Colon (tissue), 2 donors: Measurements from ENCODE around the gene EMX1.

Source experiments
- FAIRE-seq: peaks from 2 replicates; lab custom pipeline; 2012; peaks lifted over from hg19 to GRCh38; lab: Jason Lieb, UNC
- donor health status: control.
- donor health status: control.

EMX1 gene

DNA sequence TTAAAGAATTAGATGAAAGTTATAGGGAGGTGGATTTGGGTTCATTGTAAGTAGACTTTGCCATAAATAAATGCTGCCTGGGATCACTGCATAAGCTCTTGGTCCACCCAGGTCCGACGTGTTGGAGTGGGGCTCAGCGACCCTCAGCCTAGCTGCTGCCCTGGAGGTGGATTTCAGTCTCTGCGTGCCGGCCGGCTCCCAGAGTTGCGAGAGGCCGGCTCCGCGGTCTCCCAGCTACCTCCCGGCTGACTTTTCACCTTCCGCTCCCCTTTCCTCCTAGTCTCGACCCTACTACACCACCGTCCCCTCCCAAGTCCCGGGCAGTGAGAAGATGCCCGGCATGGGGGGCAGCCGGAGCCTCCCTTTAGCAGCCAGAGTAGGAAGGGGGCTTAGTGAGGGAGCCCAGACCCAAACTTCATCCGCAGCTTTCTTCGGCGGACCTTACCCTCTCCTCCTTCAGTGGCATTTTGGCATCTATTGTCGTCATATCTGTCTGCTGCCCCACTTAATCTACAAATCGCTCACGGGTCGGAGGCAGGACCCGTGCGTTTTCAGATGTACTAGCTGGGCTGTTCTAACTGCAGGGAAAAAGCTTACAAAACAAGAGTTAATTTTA is 8.1 kb downstream of the EMX1 start:
- no peak for FAIRE-seq

DNA sequence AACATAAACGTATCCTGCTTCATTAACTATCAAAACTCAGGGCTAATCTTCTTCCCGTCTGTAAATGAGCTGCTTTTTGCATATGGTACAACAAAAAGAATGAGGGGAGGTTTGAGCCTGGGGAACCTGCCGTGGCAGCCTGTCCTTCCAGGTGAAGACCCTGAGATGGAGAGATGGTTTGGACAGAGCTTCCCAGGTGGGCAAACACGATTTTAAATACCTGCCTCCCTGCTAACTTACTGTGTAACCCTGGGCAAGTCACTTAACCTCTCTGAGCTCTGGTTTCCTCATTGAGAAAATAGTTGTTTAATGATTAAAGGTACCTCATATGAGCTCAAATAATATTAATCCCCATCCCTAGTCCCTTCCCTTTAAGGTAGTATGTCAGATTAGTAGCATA is 9.0 kb downstream of the EMX1 start:
- no peak for FAIRE-seq

DNA sequence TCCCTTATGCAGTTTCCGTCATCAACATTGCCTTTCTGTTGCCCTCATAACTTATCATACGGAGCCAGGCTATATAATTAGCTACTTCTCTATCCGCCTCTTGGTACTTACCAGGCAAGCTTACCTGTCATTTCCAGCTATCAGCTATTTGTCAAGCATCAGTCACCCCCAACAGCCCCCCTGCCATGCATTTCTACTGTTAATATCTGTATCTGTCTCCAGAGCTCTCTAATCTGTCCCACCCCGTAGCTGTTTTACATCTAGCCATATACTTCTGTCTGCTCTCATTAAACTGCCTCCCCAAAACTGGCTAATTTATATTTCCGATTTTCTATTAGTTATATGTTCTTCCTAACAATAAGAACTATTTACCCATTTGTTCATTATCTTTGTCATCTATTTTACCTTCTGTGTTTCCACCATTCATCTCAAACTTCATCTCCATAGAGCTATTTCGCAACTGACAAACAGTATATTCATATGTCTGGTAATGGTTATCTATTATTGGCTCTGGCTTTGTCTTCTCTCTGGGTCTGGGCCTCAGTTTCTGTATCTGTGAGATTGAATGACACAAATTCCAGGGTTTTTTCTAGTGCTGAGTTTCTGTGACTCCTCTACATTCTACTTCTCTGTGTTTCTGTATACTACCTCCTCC is 9.6 kb downstream of the EMX1 start:
- FAIRE-seq: no peak

DNA sequence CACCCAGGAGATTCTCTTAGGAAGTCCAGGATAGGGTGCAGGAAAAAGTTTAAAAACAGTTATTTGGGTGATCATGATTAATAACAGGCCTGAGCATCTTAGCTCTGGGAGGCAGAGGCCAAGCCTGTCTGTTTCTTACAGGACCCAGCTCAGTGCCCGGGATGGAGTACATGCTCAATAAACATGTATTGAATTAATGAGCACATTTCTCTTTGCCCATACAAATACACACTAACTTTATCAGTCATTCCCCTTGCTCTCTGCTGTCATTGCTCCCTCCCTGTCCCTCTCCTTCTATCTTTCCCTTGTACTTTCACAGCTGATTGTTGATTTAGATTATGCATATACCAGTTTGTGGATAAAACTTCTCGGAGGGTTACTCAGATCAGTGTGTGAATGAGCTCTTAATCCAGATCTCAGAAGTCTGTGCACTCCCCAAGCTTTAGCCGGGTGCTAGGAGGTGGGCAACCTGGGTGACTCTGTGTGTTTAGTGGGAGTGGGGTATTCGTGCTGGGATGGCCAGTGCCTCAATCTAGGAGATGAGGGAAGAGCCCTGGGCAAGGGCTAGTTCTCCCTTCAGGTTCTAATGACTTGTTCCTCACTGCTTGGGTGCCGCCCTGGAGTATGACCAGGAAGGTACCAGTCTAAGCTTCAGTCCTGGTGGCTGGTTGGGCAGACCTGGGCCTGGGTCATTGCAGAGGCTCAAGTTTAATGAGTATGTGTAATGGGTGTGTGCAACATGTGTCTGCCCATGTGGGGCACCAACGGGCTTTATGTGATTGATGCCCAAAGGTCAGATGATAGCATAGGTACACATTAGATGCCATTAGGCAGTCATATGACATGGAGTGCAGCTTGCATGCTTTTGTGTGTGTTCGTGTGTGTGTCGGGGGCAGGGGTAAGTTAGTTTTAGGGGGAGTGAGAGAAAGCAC is 10.6 kb downstream of the EMX1 start:
- FAIRE-seq: no peak

DNA sequence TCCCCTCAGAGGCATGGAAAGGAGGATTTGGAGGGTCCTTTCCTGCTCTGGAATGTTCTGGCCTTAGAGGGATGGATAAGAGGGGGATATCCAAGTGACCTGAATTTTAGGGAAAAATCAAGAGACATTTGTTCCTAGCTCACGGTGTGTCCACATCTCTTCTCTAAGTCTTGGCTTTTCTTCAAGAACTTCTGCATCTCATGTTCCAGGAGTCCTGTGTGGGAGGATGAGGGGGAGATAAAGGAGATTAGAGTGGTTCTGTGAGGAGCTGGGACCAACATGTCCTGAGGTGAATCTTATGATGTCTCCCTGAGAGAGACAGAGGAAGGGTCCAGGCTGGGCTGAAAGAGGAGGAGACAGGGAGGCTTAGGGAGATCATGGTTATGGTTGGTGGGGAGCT is 11.7 kb downstream of the EMX1 start:
- no peak for FAIRE-seq

DNA sequence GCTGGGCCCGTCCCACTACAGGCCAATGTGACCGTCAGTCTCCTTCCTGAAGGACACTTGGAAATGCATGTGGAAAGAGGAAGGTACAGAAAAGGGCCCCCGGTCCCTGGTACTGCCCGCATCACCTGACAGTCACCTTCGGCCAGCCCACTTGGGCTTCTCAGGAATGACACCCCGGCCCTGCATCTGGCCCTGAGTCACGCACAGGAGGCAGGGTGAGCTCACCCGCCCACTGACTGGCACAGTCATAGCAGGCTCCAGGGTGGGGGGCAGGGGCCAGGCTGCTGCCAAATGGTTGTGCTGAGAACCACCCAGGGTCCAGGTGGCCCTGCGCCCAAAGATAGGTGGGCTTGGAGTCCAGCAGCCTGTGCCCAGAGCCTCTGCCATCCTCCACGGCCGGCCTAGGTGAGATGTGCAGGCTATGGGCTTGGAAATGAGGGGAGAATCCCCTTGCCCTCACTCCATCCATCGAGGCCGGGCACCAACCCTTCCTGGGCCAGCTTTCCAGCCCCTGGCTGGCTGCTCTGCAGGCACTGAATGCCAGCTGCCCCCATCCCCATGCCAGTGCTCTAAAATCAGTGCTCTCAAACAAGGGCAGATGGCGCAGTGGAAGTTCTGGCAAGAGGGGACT is 14.1 kb downstream of the EMX1 start:
- FAIRE-seq: no peak

DNA sequence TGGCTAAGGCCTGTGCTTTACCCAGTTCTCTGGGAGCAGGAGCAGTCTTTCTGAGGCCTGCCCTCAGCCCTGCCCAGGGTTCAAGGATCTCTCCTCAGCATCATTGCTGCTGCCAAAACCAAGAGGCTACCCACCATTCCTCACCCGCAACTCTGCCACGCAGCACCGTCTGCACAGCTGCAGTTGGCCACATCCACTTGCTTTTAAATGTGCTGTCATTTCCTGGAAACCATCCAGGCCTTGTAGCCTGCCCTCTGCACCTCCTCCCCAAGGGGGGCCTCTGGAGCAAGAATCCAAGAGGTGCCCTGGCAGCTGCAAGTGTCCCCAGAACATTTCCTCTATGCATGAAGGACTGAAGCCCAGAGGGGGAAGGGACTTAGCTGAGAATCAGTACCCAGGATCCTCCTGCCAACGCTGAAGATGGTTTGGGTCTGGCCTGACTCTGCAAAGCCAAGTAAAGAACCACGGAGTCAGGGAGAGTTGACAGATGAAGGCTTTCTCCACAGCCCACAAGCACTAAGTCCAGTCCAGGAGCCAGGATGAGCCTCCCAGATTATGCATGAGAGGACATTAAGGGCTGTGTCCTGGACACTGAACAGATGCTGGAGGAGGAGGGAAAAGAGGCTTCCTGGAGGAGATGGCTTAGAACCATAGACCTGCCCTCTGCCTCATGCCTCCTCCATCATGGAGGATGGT is 14.9 kb downstream of the EMX1 start:
- FAIRE-seq: no peak

DNA sequence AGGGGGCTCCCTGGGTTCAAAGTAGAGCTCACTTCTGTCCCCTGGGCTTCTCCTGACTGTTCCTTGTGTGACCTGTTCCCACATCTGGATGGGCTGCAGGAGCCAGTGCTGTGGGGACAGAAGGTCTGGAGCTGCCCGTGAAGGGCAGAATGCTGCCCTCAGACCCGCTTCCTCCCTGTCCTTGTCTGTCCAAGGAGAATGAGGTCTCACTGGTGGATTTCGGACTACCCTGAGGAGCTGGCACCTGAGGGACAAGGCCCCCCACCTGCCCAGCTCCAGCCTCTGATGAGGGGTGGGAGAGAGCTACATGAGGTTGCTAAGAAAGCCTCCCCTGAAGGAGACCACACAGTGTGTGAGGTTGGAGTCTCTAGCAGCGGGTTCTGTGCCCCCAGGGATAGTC is 15.5 kb downstream of the EMX1 start:
- no peak for FAIRE-seq

DNA sequence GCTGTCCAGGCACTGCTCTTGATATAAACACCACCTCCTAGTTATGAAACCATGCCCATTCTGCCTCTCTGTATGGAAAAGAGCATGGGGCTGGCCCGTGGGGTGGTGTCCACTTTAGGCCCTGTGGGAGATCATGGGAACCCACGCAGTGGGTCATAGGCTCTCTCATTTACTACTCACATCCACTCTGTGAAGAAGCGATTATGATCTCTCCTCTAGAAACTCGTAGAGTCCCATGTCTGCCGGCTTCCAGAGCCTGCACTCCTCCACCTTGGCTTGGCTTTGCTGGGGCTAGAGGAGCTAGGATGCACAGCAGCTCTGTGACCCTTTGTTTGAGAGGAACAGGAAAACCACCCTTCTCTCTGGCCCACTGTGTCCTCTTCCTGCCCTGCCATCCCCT is 15.9 kb downstream of the EMX1 start:
- FAIRE-seq: no peak

DNA sequence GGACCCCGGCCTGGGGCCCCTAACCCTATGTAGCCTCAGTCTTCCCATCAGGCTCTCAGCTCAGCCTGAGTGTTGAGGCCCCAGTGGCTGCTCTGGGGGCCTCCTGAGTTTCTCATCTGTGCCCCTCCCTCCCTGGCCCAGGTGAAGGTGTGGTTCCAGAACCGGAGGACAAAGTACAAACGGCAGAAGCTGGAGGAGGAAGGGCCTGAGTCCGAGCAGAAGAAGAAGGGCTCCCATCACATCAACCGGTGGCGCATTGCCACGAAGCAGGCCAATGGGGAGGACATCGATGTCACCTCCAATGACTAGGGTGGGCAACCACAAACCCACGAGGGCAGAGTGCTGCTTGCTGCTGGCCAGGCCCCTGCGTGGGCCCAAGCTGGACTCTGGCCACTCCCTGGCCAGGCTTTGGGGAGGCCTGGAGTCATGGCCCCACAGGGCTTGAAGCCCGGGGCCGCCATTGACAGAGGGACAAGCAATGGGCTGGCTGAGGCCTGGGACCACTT is 16.4 kb downstream of the EMX1 start:
- FAIRE-seq: no peak

DNA sequence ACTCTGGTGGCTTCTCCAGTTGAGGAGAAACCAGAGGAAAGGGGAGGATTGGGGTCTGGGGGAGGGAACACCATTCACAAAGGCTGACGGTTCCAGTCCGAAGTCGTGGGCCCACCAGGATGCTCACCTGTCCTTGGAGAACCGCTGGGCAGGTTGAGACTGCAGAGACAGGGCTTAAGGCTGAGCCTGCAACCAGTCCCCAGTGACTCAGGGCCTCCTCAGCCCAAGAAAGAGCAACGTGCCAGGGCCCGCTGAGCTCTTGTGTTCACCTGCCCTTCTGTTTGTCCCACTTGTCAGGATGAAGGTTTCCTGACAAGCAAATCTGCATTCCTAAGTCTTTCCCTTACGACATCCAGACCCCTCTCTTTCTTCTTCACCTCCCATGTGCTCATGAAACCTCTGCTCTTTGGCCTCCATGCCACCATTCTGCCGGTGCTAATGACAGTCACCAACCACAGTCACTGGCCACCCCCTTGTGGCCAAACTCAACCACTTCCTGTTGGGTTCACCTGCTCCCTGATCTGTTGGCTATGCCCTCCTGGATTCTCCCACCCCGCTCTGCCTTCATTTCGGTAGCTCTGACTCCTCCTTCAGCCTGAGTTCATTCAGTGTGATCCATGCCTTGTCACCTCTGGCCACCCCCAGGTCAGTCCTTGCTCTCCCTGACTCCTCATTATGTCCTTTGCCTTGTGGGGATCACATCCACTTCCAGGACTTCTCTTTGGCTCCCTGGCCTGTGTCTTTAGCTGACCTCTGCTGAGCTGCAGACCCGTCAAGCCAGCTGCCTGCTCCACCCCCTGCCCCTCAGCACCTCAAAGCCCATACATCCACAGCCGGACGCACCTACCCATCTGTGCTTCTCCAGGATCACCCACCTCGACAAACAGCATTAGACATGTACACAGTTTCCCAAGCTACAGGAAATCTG is 17.6 kb downstream of the EMX1 start:
- no peak for FAIRE-seq

DNA sequence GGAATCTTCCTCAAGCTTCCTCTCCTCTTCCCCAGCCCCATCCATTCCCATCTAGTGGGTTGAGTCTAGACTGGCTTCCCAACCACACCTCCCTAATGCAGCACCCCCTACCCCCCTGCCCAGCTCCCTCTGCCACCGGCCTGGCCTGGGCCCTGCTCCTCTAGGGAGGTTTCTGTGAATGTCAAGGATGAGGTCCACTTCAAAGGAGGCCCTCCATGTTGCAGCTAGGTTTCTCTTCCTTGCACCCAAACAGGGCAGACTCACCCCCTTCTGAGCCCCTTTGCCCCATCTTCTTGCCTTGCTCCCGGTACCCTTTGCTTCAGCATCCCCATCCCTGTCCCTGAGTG is 18.3 kb downstream of the EMX1 start:
- no peak for FAIRE-seq

DNA sequence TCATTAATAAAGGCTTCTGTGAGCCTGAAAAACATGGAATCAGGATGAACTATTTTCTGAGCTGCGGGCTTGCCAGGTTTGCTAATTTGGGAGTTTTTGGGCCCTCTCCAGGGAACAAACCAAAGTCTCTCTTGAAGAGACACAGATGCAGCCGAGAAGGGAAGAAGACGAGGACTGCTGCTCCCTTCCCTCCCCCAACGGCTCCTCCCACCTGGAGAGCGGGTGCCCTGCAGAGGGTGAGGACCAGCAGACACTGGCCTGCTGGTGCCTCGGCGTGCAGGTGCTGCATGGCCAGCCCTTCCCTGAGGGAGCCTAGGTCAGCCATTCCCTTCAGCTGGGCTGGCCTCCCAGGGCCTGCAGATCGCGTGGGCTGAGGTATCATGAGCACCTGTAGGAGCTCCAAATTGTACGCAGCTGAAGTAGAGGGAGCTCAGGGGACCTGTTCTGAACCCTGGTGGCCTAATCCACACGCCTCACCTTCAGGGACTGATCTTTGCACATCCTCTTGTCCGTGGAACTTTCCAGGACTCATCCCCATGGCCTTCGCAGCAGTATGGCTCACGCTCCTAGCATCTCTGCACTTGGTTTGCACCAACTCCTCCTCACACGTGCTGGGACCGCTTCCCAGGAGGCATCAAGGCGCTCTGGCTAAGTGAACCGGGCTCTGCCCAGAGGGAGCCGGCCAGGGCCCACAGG is 19.5 kb downstream of the EMX1 start:
- no peak for FAIRE-seq

DNA sequence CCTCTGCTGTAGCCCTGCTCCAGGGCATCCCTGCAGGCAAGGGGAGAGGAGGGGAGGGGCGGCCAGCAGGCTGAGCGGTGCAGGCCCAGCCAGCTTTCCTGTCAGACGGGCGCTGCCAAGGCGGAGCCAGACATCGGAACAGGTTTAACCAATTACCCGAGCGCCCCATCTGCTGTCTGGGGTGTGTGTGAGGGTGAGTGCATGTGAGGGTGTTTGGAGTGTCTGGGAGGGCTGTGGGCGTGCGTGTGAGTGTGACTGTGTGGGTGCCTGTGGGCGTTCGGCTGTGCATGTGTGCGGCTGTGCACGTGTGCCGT is 20.0 kb downstream of the EMX1 start:
- no peak for FAIRE-seq

DNA sequence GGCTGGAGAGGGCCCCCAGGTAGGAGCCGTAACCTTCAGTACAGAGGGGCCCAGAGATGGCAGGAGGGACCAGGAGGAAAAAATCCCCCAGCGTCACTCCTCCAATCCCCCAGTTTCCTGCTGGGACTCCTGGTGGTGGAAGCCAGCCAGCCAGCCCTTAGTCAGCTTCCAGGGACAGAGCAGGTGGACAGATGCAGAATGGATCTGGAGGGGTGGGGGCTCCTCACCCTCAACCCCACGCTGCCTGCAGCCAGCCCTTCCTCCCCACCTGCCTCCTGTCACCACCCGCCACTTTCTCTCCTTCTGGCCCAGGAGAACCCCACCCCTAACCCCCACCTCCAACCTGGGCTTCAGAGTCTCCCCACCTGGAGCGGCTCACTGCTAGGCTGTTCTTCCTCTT is 21.1 kb downstream of the EMX1 start:
- no peak for FAIRE-seq

DNA sequence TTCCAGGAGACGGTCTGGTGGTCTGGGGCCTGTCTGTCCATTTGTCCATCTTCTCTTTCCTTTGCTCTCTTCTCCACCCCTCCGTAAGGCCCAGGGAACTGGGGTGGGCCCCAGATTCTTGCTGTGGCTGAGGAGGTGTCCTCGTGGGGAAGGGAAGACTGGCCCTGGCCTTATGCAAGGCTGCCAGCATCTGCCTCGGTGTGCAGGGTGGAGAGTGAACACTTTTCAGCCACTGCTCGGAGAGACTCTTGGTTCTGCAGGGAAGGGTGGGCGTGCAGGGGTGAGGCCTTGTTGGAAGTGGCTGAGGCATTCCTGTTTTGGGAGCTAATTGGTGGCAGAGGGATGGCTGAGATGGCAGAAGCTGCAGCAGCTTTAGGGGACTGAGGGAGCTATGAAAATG is 23.0 kb downstream of the EMX1 start:
- no peak for FAIRE-seq

DNA sequence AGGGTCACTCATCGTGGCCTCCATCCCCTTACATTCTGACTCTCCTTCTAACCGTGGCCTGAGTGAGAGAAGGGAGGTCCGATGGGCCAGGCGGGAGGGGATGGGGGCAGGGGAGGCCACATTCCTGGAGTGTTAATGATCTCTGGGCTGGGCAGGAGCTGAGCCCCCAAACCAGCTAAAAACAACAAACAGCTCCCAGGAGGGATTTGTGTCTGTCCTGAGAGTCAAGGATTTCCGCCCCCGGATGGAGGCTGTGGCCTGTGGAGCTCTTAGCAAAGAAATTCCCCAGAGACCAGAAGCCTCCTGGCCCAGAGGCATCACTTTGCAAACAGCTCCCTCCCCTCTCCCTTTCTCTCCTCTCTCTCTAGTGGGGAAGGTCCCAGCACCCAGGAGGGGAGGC is 23.5 kb downstream of the EMX1 start:
- FAIRE-seq: no peak

DNA sequence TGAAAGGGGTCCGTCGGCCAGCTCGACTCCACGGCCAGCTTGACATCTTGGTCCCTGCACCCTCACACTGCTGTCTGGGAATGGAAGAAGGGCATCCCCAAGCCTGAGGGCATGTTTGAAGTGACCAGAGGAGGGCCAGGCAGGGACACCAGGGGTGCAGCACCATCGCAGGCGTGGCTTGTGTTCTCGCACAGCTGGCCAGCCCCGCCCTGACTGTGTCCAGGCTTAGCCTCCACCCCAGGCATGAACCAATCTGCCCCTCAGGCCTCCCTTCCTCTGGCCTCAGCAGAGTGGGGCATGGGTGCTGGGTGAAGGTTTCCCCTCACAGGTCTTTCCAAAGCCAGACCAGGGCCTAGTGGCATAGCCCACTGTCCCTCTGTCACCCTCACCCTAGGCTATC is 25.0 kb downstream of the EMX1 start:
- no peak for FAIRE-seq

DNA sequence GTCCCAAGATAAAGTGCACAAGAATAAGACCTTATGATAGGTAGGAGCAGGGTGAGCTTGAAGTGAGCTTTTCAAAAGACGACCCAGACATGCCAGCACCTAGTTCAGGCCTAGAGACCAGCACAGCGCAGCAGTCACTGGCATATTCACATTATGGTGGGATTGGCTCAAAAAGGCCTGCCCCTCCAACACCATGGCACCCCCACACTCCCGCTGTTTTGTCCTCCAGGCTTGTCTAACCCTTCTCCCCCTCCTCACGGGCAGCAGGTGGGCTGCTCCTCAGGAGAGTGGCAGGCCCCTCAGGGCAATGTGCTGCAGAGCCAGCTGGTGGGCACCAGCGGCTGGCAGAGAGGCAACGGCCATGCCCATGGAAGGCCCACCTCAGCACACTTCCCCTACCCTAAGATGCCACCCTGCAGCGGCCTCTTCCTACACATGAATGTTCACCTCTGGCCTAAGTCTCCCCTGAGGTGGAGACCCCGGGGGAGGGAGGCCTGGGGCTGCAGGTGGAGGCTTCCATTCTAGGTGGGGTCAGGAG is 25.6 kb downstream of the EMX1 start:
- no peak for FAIRE-seq
